Ishikawa (cell line): Measurements from ENCODE around the gene SNAP29.

Source experiments
- CEBPB ChIP-seq: IDR thresholded peaks from 2 replicates; pipeline ENCODE4 v1.6.1; 2012
- CREB1 ChIP-seq: IDR thresholded peaks from 2 replicates; pipeline ENCODE4 v1.6.1; 2012; ENCODE audit warnings: low read depth
- EGR1 ChIP-seq: IDR thresholded peaks from 2 replicates; pipeline ENCODE4 v1.6.1; 2012
- EP300 ChIP-seq: IDR thresholded peaks from 2 replicates; pipeline ENCODE4 v1.6.1; 2012; ENCODE audit warnings: borderline replicate concordance
- FOXM1 ChIP-seq: IDR thresholded peaks from 2 replicates; pipeline ENCODE4 v1.6.1; 2012; ENCODE audit warnings: low read depth, borderline replicate concordance
- MAX ChIP-seq: IDR thresholded peaks from 2 replicates; pipeline ENCODE4 v1.6.1; 2012
- NFIC ChIP-seq: IDR thresholded peaks from 2 replicates; pipeline ENCODE4 v1.6.1; 2012
- RAD21 ChIP-seq: IDR thresholded peaks from 2 replicates; pipeline ENCODE4 v1.6.1; 2012; ENCODE audit warnings: low read depth
- REST ChIP-seq: IDR thresholded peaks from 2 replicates; pipeline ENCODE4 v1.6.1; 2012; ENCODE audit warnings: low read depth, mild to moderate bottlenecking
- TAF1 ChIP-seq: IDR thresholded peaks from 2 replicates; pipeline ENCODE4 v1.6.1; 2012; ENCODE audit warnings: low read depth, mild to moderate bottlenecking
- TCF12 ChIP-seq: IDR thresholded peaks from 2 replicates; pipeline ENCODE4 v1.6.1; 2012; ENCODE audit warnings: low read depth
- TEAD4 ChIP-seq: IDR thresholded peaks from 2 replicates; pipeline ENCODE4 v1.6.1; 2012
- USF1 ChIP-seq: IDR thresholded peaks from 2 replicates; pipeline ENCODE4 v1.6.1; 2012
- YY1 ChIP-seq: IDR thresholded peaks from 2 replicates; pipeline ENCODE4 v1.6.1; 2012; ENCODE audit warnings: low read depth
- ZBTB7A ChIP-seq: IDR thresholded peaks from 2 replicates; pipeline ENCODE4 v1.6.1; 2012; ENCODE audit warnings: low read depth

SNAP29 gene

GRCh38 chr22:20905415-20906386 is 46.9 kb downstream of the SNAP29 start:
- TF ChIP-seq ZBTB7A (no peak), EGR1 (no peak)

- TF ChIP-seq TCF12 (no peak), NFIC (no peak), YY1 (no peak), TAF1 (no peak), ZBTB7A (no peak), CEBPB (no peak), MAX (no peak), FOXM1 (no peak), USF1 (no peak)
Measured at GRCh38 chr22:20906387-20906767, 47.6 kb downstream of the SNAP29 start.

DNA sequence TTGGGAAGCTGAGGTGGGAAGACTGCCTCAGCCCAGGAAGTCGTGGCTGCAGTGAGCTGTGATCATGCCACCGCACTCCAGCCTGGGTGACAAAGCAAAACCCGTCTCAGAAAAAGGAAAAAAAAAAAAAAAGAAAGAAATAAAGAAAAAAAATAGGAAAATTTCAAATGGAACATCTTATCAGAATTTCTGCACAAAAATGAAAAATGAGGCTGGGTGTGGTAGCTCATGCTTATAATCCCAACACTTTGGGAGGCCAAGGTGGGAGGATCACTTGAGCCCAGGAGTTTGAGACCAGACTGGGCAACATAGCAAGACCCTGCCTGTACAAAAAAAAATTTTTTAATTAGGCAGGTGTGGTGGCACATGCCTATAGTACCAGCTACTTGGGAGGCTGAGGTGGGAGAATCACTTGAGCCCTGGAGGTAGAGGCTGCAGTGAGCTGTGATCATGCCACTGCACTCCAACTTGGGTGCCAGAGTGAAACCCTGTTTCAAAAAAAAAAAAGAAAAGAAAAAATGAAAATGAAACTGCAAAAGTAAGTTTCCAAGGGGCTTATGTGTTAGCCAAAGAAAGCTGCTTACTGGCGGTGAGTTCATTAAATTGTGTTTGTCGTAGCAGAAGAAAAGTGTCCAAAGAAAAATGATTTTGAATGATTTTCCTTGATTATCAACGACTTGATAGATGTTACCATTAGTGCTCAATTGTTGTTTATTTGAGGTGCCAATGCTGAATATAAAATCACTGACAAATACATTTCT is 50.9 kb downstream of the SNAP29 start:
- TF ChIP-seq CREB1 (no peak), EGR1 (no peak), TAF1 (no peak), ZBTB7A (no peak), MAX (no peak), EP300 (no peak), TCF12 (no peak), NFIC (no peak), CEBPB (no peak), YY1 (no peak), TEAD4 (no peak), RAD21 (no peak), USF1 (no peak), FOXM1 (no peak), REST (no peak)

DNA sequence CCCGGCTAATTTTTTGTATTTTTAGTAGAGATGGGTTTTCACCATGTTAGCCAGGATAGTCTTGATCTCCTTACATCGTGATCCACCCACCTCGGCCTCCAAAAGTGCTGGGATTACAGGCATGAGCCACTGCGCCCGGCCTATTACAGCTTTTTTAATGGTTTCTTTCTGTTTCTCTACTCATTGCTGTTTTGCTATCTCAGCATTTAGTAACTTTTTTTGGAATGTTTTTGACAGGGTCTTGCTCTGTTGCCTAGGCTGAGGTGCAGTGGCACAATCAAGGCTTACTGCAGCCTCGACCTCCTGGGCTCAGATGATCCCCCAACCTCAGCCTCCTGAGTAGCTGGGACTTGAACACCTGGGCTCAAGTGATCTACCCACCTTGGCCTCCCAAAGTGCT is 53.7 kb downstream of the SNAP29 start:
- TF ChIP-seq CEBPB (no peak), TAF1 (no peak), USF1 (no peak), FOXM1 (no peak), EGR1 (no peak), RAD21 (no peak), YY1 (no peak), NFIC (no peak), ZBTB7A (no peak), TEAD4 (no peak), MAX (no peak), REST (no peak), CREB1 (no peak)

DNA sequence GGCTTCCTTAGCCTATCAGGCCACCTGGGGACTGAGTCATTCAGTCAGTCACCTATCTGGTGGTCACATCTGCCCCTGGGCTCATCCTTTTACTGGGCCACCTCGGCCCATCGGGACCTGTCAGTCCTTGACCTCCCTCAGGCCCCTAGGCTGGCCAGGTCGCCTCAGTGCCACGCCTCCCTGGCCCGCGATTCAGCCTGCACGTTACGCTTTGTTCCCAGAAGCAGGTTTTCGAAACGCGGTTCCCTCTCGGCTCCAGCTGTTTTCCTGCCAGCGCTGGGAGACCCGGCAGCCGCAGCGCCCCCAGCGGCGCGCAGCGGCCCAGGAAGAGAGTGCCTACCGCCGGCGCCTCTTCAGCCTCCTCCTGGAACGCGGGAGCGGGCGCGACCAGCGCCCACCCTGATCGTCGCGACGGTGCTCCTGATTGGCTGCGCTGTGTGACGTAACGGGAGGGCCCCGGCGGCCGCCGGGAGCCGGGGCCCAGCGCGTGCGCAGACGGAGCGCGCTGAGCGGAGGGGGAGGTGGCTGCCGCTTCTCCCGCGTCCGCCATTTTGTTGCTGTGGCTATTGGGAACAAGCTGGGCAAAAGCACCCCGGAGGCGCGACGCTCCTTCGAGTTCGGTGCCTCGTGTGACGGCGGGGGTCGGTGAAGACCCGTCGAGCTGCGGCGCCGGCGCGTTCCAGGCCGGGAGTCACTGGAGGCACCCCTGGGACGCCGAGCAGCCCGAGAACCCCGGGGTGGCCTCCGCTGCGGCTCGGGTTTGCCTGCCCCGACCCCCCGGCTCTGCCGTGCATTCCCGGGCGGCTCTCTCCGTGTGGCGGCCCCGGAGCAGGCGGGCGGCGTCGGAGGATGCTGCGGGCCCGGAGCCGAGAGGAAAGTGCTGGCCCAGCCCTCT is 58.4 kb downstream of the SNAP29 start, which contains the start of gene CRKL:
CRKL (plus strand) TSS at position 492 of the 895 bp plus-strand sequence. CDS start 528 bp downstream, outside the sequence.
- TF ChIP-seq EP300 = no peak
- peak; percentile 93 for TF ChIP-seq TAF1
- peak; percentile 43; the same call in 1 of the 2 replicates for TF ChIP-seq RAD21
- TF ChIP-seq REST = no peak
- peak; percentile 49; the same call in 1 of the 2 replicates for TF ChIP-seq TCF12
- peak; percentile 76 for TF ChIP-seq MAX
- TF ChIP-seq EGR1 = no peak
- peak; percentile 9; the same call in 1 of the 2 replicates for TF ChIP-seq CEBPB
- no peak for TF ChIP-seq TEAD4
- no peak for TF ChIP-seq FOXM1
- peak; percentile 94 for TF ChIP-seq YY1
- no peak for TF ChIP-seq ZBTB7A
- peak; percentile 52; the same call in 1 of the 2 replicates for TF ChIP-seq CREB1
- no peak for TF ChIP-seq USF1
- 0 out of 2 replicates have a peak, but pooled peaks have one; percentile 0 for TF ChIP-seq NFIC
